GM21423 (cell line): ENCODE results near the gene PRKD1.
"Not testable (repeated sequence)": the region's sequence is repeated elsewhere in the genome, so short reads cannot be mapped to it uniquely, and the experiment has no call there.

Experiments used
- ATAC-seq: cut with Tn5 transposase; IDR thresholded peaks from one replicate; pipeline ENCODE4 v1.9.1; 2021; ENCODE audit warnings: mild to moderate bottlenecking, moderate library complexity; ENCODE audit not compliant: unreplicated experiment

PRKD1 gene

GRCh38 chr14:29900609-29901350 lies 26.9 kb downstream of the PRKD1 start:
- ATAC-seq = no peak

DNA sequence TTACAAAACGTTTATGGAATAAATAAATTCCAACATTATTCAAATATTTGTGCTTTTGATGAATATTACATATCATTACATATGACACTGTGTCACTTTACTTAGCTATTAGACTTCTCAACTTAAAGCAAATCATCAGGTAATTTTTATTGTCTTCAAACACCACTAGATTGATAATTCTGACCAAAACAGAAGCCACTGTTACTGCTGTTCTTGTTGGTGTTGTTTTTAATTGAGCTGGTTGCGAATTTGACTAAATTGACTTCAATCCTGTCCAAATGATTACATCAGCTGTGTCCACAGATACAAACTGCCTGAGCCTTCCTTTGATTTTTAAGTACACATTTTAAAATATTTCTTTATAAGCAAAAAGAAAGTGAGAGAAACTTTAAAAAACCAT lies 29.2 kb downstream of the PRKD1 start:
- no peak for ATAC-seq

GRCh38 chr14:29897181-29897580 lies 30.5 kb downstream of the PRKD1 start:
- no peak for ATAC-seq

- no peak for ATAC-seq
These were observed 31.3 kb downstream of the PRKD1 start for GRCh38 chr14:29896354-29896821.

DNA sequence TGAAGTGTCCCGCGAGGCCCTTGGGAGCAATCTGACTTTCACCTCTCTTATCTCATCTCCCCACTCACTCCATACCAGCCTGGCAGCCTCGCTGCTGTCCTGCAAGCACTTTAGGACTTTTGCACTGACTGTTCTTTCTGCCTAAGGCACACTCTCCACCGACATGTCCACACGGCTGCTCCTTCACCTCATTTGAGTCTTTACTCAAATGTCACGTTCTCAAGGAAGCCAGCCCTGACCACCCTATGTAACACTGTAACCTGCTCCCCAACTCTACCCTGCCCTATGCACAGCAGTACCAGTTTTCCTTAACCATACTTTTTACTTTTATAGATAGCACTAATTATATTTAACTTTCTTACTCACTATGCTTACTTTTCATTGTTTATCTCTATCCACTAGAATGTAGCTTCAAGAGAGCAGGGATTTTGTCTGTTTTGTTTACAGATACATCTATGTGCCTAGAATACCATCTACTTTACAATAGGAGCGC lies 32.0 kb downstream of the PRKD1 start:
- ATAC-seq = no peak

DNA sequence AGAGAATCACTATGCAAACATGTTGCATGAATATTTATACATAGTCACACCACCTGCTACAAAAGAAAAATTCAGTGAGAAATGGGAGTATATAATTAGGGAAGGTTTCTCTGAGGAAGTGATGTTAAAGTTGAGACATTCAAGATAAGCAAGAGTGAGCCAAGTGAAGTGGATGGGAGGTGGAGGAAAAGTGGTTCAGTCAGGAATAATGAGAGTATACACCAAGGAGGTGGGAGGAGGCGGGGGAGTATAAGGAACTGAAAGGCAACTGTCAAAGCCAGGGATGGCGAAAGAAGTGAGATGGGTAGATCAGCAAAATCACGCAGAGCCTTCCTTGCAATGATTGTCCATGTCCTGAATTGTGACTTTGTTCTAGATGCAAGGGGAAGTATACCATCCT lies 33.7 kb downstream of the PRKD1 start:
- ATAC-seq = no peak

GRCh38 chr14:29892327-29892726 lies 35.3 kb downstream of the PRKD1 start:
- ATAC-seq = no peak

DNA sequence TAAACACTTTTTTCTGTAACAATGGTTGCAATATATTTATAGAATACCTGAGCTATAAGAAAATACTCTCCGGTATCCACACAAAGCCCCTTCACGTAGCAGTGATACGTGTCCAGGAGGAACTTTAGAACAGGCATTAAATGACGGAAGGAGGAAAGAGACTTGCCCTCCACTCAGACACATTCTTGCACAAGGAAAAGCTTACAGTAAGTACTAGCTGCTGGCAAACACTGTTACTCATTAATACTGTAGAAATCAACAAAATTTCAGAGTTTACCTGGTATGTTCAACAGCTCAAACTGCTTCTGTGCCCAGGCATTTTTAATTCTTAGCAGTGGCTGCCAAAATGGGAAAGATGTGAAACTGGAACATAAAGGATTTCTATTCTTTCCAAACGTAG lies 41.7 kb downstream of the PRKD1 start:
- no peak for ATAC-seq

GRCh38 chr14:29868000-29868399 lies 59.6 kb downstream of the PRKD1 start:
- ATAC-seq = no peak

- ATAC-seq = no peak
These were observed 62.3 kb downstream of the PRKD1 start for GRCh38 chr14:29865299-29865698.

DNA sequence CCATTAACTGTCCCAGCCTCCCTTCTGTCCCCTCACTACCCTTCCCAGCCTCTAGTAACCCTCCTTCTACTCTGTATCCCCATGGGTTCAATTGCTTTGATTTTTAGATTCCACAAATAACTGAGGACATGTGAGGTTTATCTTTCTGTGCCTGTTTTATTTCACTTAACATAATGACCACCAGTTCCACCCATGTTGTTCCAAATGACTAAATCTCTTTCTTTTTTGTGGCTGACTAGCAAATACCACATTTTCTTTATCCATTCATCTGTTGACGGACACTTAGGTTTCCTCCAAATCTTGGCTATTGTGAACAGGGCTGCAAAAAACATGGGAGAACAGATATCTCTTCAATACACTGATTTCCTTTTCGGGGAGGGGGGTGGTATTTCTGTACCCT lies 65.7 kb downstream of the PRKD1 start:
- ATAC-seq = no peak

GRCh38 chr14:29858299-29858698 lies 69.3 kb downstream of the PRKD1 start:
- ATAC-seq = peak; percentile 94

DNA sequence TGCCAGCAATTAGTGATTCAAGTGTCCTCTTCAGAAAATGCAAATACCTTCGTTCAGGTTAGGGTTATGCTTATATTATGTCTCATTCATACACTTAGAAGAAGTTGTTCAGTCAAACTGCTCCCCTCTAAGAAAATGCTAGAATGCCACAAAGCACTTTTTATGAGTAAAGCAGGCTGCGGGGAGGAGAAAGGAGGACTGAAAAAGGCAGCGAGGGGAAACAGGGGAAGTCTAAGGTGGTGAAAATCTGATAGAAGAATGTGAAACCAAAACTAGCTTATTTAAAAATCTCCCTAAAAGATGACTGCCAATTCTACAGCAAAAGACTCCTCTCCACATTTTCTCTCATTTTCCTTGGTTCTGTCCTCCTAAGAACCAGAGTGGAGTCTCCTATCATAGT lies 70.1 kb downstream of the PRKD1 start:
- ATAC-seq = peak; percentile 68

GRCh38 chr14:29856516-29856915 lies 71.1 kb downstream of the PRKD1 start:
- ATAC-seq = no peak

- not testable (repeated sequence) for ATAC-seq
These were observed 74.0 kb downstream of the PRKD1 start for GRCh38 chr14:29853691-29854090.

DNA sequence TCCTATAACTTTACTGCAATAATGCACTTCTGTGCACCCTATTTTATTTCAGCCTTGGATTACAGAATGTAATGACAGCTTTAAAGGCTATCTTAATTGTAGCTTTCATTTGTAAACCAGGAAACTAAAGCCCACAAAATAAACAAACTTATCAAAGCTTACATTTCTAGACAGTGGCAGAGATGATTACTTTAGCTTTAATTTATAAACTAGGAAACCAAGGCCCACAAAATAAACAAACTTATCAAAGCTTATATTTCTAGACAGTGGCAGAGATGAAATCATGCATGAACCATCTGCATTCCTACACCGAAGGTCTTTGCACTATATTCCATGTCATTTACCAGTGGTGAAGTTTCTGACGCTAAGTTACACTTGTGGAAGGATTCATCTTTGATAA lies 74.4 kb downstream of the PRKD1 start:
- no peak for ATAC-seq

DNA sequence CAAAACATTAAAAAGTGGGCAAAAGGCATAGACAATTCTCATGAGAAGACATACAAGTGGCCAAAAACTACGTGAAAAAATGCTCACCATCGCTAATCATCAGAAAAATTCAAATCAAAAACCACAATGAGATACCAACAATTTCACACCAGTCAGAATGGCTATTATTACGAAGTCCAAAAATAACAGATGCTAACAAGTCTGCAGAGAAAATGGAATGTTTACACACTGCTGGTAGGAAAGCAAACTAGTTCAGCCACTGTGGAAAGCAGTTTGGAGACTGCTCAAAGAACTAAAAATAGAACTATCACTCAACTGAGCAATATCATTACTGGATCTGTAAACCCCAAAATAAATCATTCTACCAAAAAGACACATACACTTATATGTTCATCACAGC lies 76.2 kb downstream of the PRKD1 start:
- no peak for ATAC-seq

GRCh38 chr14:29847056-29847380 lies 80.6 kb downstream of the PRKD1 start:
- no peak for ATAC-seq

- ATAC-seq = peak; percentile 67
These were observed 81.2 kb downstream of the PRKD1 start for GRCh38 chr14:29846339-29847055.

DNA sequence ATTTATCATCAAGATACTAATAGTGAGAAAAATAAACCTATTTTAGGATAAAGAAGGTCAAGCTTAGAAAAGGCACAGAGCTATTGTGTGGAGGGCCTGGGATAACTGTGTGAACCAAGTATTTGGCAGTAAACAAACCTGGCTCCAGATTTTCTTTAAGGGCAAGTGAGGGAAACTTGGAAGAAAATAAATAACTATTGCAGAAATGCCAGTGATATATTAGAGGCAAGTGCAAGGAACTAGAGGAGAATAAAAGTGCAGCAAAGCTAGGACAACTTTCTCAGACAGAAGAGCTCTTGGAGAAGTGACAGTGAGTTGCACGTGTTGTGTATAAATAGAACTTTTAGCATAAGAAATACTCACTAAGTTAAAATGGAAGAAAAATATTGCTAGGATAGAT lies 83.7 kb downstream of the PRKD1 start:
- ATAC-seq = no peak

DNA sequence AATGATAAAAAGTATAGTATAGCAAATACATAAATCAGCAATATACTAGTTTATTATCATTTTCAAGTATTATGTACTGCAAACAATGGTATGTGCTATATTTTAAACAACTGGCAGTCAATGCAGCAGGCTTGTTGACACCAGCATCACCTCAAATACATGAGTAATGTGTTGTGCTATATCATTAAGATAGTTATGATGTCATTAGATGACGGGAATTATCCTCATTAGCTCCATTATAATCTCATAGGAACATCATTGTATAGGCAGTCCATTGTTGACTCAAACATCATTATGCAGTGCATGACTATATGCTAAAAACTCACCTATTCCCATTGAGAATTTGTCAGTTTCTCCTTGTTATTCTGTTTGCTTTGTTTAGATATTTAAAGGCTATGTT lies 85.4 kb downstream of the PRKD1 start:
- no peak for ATAC-seq

- not testable (repeated sequence) for ATAC-seq
These were observed 87.2 kb downstream of the PRKD1 start for GRCh38 chr14:29840369-29840892.
